PC-9 (cell line): ENCODE data around the gene CES5A. TPM values are rescaled to one million over a fixed set of nuclear protein-coding genes. Genes with fewer than 3 reads are reported as not detected.

Experiments used
- BruUV-seq: library from RNA; stranded (reverse); fragments of 400-500 nt; replicated peaks from 2 replicates; lab custom pipeline; 2021; lab: Mats Ljungman, UMichigan
- CTCF ChIA-PET: fragments of 300-600 bp; sonication (Branson Sonifier 250); formaldehyde crosslinking; loops from one replicate; lab custom pipeline; 2022; ENCODE audit warnings: antibody characterized with exemption; lab: Charles Lee
- POLR2A ChIA-PET: fragments of 300-600 bp; sonication (Branson Sonifier 250); formaldehyde crosslinking; loops from one replicate; lab custom pipeline; 2022; ENCODE audit warnings: antibody characterized with exemption; ENCODE audit not compliant: unreplicated experiment; lab: Charles Lee
- DNase-seq, 2 experiments: peaks; one replicate each; pipeline versions ENCODE4 v3.0.0 to v3.0.0-alpha.2; 2015 to 2022; ENCODE audit warnings: mixed read lengths in 1 of 2
- H2AFZ ChIP-seq: fragments of 200-600 bp; sonication (generic); 2 replicates; pipeline ENCODE4 v1.8.1; 2017; ENCODE audit warnings: antibody characterized with exemption
- H3F3A ChIP-seq: fragments of 200-600 bp; sonication (generic); 2 replicates; pipeline ENCODE4 v1.8.1; 2017; ENCODE audit warnings: antibody characterized with exemption, mild to moderate bottlenecking, low read depth; ENCODE audit not compliant: insufficient read depth
- H3K27ac ChIP-seq: fragments of 200-600 bp; sonication (generic); 2 replicates; pipeline ENCODE4 v1.6.1; 2016; ENCODE audit warnings: mixed run types
- H3K27me3 ChIP-seq: fragments of 200-600 bp; sonication (generic); 2 replicates; pipeline ENCODE4 v1.6.1; 2016; ENCODE audit warnings: low read depth, mixed run types; ENCODE audit not compliant: insufficient read depth
- H3K36me3 ChIP-seq: fragments of 200-600 bp; sonication (generic); 2 replicates; pipeline ENCODE4 v1.6.1; 2016; ENCODE audit warnings: low read depth, mixed run types
- H3K4me1 ChIP-seq: fragments of 200-600 bp; sonication (generic); replicated peaks from 2 replicates; pipeline ENCODE4 v1.6.1; 2016; ENCODE audit warnings: mixed run types; ENCODE audit not compliant: insufficient read depth
- H3K4me2 ChIP-seq: fragments of 200-600 bp; sonication (generic); 2 replicates; pipeline ENCODE4 v1.6.1; 2017; ENCODE audit warnings: mixed run types
- H3K4me3 ChIP-seq: fragments of 200-600 bp; sonication (generic); 2 replicates; pipeline ENCODE4 v1.6.1; 2016; ENCODE audit warnings: mixed run types
- H3K79me2 ChIP-seq: fragments of 200-600 bp; sonication (generic); 2 replicates; pipeline ENCODE4 v1.6.1; 2017; ENCODE audit warnings: low read depth, mixed run types
- H3K9me2 ChIP-seq: fragments of 200-600 bp; sonication (generic); 2 replicates; pipeline ENCODE4 v1.8.1; 2017; ENCODE audit warnings: mild to moderate bottlenecking; ENCODE audit not compliant: insufficient read depth
- H3K9me3 ChIP-seq: fragments of 200-600 bp; sonication (generic); 2 replicates; pipeline ENCODE4 v1.8.1; 2016; ENCODE audit warnings: low read depth; ENCODE audit not compliant: insufficient read depth
- H4K20me1 ChIP-seq: fragments of 200-600 bp; sonication (generic); 2 replicates; pipeline ENCODE4 v1.8.1; 2017; ENCODE audit not compliant: insufficient read depth
- CTCF ChIP-seq: fragments of 200-600 bp; sonication (generic); conservative IDR thresholded peaks from 2 replicates; pipeline ENCODE4 v1.6.1; 2017; ENCODE audit warnings: mixed run types, antibody characterized with exemption, mild to moderate bottlenecking, moderate library complexity
- EZH2 ChIP-seq: fragments of 200-600 bp; sonication (generic); IDR thresholded peaks from 2 replicates; pipeline ENCODE4 v1.8.0; 2017; ENCODE audit warnings: antibody characterized with exemption, low read depth
- intact Hi-C: fragments of 100-400 bp; cut with micrococcal nuclease; formaldehyde crosslinking; loops from one replicate; pipeline ENCODE4 v1.10.0; 2022; ENCODE audit not compliant: unreplicated experiment
- total RNA-seq: library from RNA; stranded (reverse); gene quantifications from 2 replicates; pipeline ENCODE4 v1.2.3, GENCODE V29; 2021

The CES5A gene
- total RNA-seq, 1 experiment from 2014 or later, result not detected

GRCh38 chr16:55843105-55843395 lies 32.1 kb downstream of the CES5A start:
- H3K36me3 ChIP-seq, result no peaks in the 10 kb centered on the region
- no peaks in the 10 kb centered on the region for H3K9me3 ChIP-seq
- no peak overlapping the region for H3K4me2 ChIP-seq
- intact Hi-C loops, result loop anchor here (1.0 kb wide), 1 partner anchor 475 kb away; no protein-coding TSS in a partner anchor
- H4K20me1 ChIP-seq, result no peaks in the 10 kb centered on the region
- no peaks in the 10 kb centered on the region for H3K4me1 ChIP-seq
- no peaks in the 10 kb centered on the region for H3K27me3 ChIP-seq
- H2AFZ ChIP-seq, result no peak overlapping the region
- CTCF ChIA-PET, result no interaction called here
- H3F3A ChIP-seq, result no peaks in the 10 kb centered on the region
- no peak for TF ChIP-seq EZH2
- no peak; the same call in 1 of the 2 replicates for TF ChIP-seq CTCF
- no peaks in the 10 kb centered on the region for H3K79me2 ChIP-seq
- no TSS peak for BruUV-seq
- no peak overlapping the region for H3K27ac ChIP-seq
- POLR2A ChIA-PET, result no interaction called here
- H3K9me2 ChIP-seq, result peaks cover 4% of the 10 kb centered on the region; the same call in 1 of the 2 replicates
- no peak for DNase-seq
- H3K4me3 ChIP-seq, result no peak overlapping the region

- DNase-seq, result peak in 1 of 2 experiments; percentile 18
These were observed 32.6 kb downstream of the CES5A start for GRCh38 chr16:55842369-55843104.

GRCh38 chr16:55839115-55839514 lies 36.1 kb downstream of the CES5A start:
- BruUV-seq, result no TSS peak
- intact Hi-C loops, result loop anchor here (10.0 kb wide), 1 partner anchor 84 kb away; no protein-coding TSS in a partner anchor

More at GRCh38 chr16:55842369-55843104, 32.6 kb downstream of the CES5A start:
- Histone ChIP-seq H3K27me3 (no peaks in the 10 kb centered on the region), H3K4me3 (no peak overlapping the region), H3F3A (no peaks in the 10 kb centered on the region), H3K4me2 (no peak overlapping the region), H3K9me3 (no peaks in the 10 kb centered on the region), H3K79me2 (no peaks in the 10 kb centered on the region), H3K27ac (no peak overlapping the region), H4K20me1 (no peaks in the 10 kb centered on the region), H2AFZ (no peak overlapping the region), H3K9me2 (peaks cover 4% of the 10 kb centered on the region; the same call in 1 of the 2 replicates), H3K4me1 (peaks cover 3% of the 10 kb centered on the region; the same call in 1 of the 2 replicates), H3K36me3 (no peaks in the 10 kb centered on the region)
- POLR2A ChIA-PET, result no interaction called here
- intact Hi-C loops, result loop anchor here (1.0 kb wide), 3 partner anchors 130 to 476 kb away; no protein-coding TSS in a partner anchor
- CTCF ChIA-PET, result interaction anchor here (0.7 kb wide), 1 partner anchor 692 kb away, joined by 3 read pairs; no protein-coding TSS in a partner anchor
- no TSS peak for BruUV-seq
- TF ChIP-seq CTCF, result peak; percentile 90
- no peak for TF ChIP-seq EZH2

More at GRCh38 chr16:55839115-55839514, 36.1 kb downstream of the CES5A start:
- Histone ChIP-seq H3K4me3 (no peak overlapping the region), H4K20me1 (no peaks in the 10 kb centered on the region), H3K79me2 (no peaks in the 10 kb centered on the region), H2AFZ (no peak overlapping the region), H3K27me3 (no peaks in the 10 kb centered on the region), H3K9me3 (no peaks in the 10 kb centered on the region), H3F3A (peaks cover 11% of the 10 kb centered on the region), H3K36me3 (no peaks in the 10 kb centered on the region), H3K27ac (no peak overlapping the region), H3K4me2 (no peak overlapping the region), H3K4me1 (peaks cover 30% of the 10 kb centered on the region), H3K9me2 (peaks cover 4% of the 10 kb centered on the region; the same call in 1 of the 2 replicates)
- ChIA-PET POLR2A (no interaction called here), CTCF (interaction anchor here (0.6 kb wide), 1 partner anchor 701 kb away, joined by 3 read pairs; no protein-coding TSS in a partner anchor)
- DNase-seq, result no peak
- TF ChIP-seq CTCF (no peak), EZH2 (no peak)
